NCI-H524 treated with DMSO at 0.1 percent for 48 hours (cell line): Measurements from ENCODE around the gene ROCK1.
"Not testable (repeated sequence)": the region's sequence is repeated elsewhere in the genome, so short reads cannot be mapped to it uniquely, and the experiment has no call there.

ENCODE experiments used
- DNase-seq: peaks from one replicate; lab custom pipeline; 2025; lab: John Stamatoyannopoulos, UW

The ROCK1 gene

GRCh38 chr18:21052385-21052784 is 59.2 kb downstream of the ROCK1 start:
- no peak for DNase-seq

GRCh38 chr18:21051620-21052019 is 60.0 kb downstream of the ROCK1 start:
- no peak for DNase-seq

GRCh38 chr18:21049306-21049705 is 62.3 kb downstream of the ROCK1 start:
- no peak for DNase-seq

GRCh38 chr18:21047126-21047525 is 64.5 kb downstream of the ROCK1 start:
- no peak for DNase-seq

GRCh38 chr18:21040466-21040865 is 71.1 kb downstream of the ROCK1 start:
- peak; percentile 13 for DNase-seq

- DNase-seq: no peak
These were observed 73.4 kb downstream of the ROCK1 start for GRCh38 chr18:21038201-21038600.

GRCh38 chr18:21031845-21032244 is 79.8 kb downstream of the ROCK1 start:
- no peak for DNase-seq

- not testable (repeated sequence) for DNase-seq
These were observed 93.4 kb downstream of the ROCK1 start for GRCh38 chr18:21018257-21018656.

- no peak for DNase-seq
These were observed 99.3 kb downstream of the ROCK1 start for GRCh38 chr18:21012308-21012707.

GRCh38 chr18:21004726-21005125 is 106.9 kb downstream of the ROCK1 start:
- no peak for DNase-seq

- no peak for DNase-seq
These were observed 110.9 kb downstream of the ROCK1 start for GRCh38 chr18:21000667-21001066.

GRCh38 chr18:20997371-20997770 is 114.2 kb downstream of the ROCK1 start:
- DNase-seq: no peak

- DNase-seq: no peak
These were observed 115.2 kb downstream of the ROCK1 start for GRCh38 chr18:20996418-20996817.

GRCh38 chr18:20988726-20989125 is 122.9 kb downstream of the ROCK1 start:
- no peak for DNase-seq

GRCh38 chr18:20975077-20975476 is 136.5 kb downstream of the ROCK1 start:
- no peak for DNase-seq

- DNase-seq: no peak
These were observed 139.7 kb downstream of the ROCK1 start for GRCh38 chr18:20971886-20972267.

- DNase-seq: no peak
These were observed 144.8 kb downstream of the ROCK1 start for GRCh38 chr18:20966795-20967194.

- no peak for DNase-seq
These were observed 148.6 kb downstream of the ROCK1 start for GRCh38 chr18:20963027-20963426.

GRCh38 chr18:20960735-20961134 is 150.9 kb downstream of the ROCK1 start:
- DNase-seq: no peak

- DNase-seq: not testable (repeated sequence)
These were observed 160.8 kb downstream of the ROCK1 start for GRCh38 chr18:20950827-20951226.
